Breast epithelium (tissue), 3 donors: ENCODE data around the gene RNF40.

Experiments used
- POLR2A ChIP-seq: fragments of 450-650 bp; IDR thresholded peaks from one replicate; pipeline ENCODE4 v1.6.1; 2016; ENCODE audit warnings: antibody characterized with exemption, mild to moderate bottlenecking, moderate library complexity
- POLR2AphosphoS5 ChIP-seq, 3 donors: sonication (generic); formaldehyde crosslinking; IDR thresholded peaks; one replicate each; pipeline ENCODE4 v1.6.1; 2017; ENCODE audit warnings: antibody characterized with exemption in 3 of 3
- TF ChIP-seq, protein P1 (sequence below), 3 donors: fragments of 450-650 bp; IDR thresholded peaks; one replicate each; pipeline ENCODE4 v1.5.1; 2016 to 2017; ENCODE audit warnings: antibody characterized with exemption in 3 of 3, mild to moderate bottlenecking in 3 of 3, moderate library complexity in 3 of 3

DNA sequence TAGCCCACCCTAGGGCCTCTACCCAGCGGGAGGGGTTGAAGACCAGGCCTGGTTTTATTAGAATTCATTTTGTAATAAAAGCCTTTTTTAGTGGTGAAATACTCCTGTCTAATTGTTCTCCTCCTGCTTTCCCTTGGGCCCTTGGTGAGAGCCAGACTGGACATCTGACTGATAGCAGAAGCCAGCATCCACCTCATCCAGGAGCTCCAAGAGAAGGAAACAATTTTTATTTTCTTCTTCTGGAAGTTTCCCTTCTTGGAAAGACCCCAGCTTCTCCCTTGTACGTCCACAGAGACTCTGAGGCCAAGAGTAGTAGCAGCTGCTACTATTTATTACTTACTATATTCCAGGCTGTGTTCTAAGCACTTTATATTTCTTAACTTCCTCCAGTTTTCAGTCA lies 17.9 kb upstream of the RNF40 start:
- TF ChIP-seq, protein P1, sequence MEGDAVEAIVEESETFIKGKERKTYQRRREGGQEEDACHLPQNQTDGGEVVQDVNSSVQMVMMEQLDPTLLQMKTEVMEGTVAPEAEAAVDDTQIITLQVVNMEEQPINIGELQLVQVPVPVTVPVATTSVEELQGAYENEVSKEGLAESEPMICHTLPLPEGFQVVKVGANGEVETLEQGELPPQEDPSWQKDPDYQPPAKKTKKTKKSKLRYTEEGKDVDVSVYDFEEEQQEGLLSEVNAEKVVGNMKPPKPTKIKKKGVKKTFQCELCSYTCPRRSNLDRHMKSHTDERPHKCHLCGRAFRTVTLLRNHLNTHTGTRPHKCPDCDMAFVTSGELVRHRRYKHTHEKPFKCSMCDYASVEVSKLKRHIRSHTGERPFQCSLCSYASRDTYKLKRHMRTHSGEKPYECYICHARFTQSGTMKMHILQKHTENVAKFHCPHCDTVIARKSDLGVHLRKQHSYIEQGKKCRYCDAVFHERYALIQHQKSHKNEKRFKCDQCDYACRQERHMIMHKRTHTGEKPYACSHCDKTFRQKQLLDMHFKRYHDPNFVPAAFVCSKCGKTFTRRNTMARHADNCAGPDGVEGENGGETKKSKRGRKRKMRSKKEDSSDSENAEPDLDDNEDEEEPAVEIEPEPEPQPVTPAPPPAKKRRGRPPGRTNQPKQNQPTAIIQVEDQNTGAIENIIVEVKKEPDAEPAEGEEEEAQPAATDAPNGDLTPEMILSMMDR (IDR thresholded peaks at IDR 0.05) = no peak
- TF ChIP-seq POLR2AphosphoS5 (IDR thresholded peaks at IDR 0.05) = no peak
- no peak for TF ChIP-seq POLR2A
